ENCODE results near the gene GNPAT.

DNA sequence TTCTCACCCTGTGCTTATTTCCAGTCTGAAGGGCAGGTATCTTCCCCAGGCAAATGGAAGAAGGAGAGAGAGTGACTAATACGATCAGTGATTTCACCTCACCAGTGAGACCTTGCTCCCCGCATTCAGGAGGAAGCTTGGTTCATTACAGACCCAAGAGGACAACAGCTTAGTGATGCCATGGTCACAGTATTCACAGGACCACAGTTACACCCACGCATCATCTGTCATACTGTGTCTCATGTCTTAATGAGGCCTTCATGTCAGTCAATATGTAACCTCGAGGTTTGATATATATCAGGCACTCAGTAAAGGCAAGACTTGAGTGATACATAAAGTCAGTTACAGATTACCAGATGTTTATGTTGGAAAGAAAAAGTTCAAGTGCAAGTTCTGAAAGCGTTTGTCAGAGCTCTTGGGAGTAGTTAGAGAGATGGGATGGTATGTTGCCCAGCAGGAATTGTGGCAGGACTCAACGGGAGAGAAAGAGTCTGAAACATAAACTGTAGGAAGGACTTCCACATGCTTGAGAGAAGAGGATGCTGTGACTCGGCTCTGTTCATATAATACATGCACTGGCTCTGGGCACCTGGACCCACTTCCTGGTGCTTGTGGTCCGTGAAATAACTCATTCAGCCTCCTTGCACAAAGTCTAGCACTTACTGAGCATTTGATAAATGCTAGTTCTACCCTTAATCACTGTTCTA lies 33.3 kb downstream of the GNPAT start:
- TF ChIP-seq, protein P1, sequence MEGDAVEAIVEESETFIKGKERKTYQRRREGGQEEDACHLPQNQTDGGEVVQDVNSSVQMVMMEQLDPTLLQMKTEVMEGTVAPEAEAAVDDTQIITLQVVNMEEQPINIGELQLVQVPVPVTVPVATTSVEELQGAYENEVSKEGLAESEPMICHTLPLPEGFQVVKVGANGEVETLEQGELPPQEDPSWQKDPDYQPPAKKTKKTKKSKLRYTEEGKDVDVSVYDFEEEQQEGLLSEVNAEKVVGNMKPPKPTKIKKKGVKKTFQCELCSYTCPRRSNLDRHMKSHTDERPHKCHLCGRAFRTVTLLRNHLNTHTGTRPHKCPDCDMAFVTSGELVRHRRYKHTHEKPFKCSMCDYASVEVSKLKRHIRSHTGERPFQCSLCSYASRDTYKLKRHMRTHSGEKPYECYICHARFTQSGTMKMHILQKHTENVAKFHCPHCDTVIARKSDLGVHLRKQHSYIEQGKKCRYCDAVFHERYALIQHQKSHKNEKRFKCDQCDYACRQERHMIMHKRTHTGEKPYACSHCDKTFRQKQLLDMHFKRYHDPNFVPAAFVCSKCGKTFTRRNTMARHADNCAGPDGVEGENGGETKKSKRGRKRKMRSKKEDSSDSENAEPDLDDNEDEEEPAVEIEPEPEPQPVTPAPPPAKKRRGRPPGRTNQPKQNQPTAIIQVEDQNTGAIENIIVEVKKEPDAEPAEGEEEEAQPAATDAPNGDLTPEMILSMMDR (IDR thresholded peaks at IDR 0.05; ENCODE audit: low read length), result no peak
- TF ChIP-seq EZH2 (IDR thresholded peaks at IDR 0.05; ENCODE audit: borderline replicate concordance, low read length), result no peak
